Renal pelvis (tissue), 4 donors: ENCODE results near the gene SMG1. TPM values are rescaled to one million over a fixed set of nuclear protein-coding genes. Genes with fewer than 3 reads are reported as not detected.
"Not testable (repeated sequence)": the region's sequence is repeated elsewhere in the genome, so short reads cannot be mapped to it uniquely, and the experiment has no call there.

Experiments used
- DNase-seq: peaks from one replicate; pipeline ENCODE4 v3.0.0-alpha.2; 2013
- polyA plus RNA-seq, 3 donors: library from polyadenylated mRNA; unstranded; fragments of 120-200 nt; gene quantifications; one replicate each; pipeline ENCODE4 v1.2.1, GENCODE V29; 2013; ENCODE audit not compliant: insufficient read length in 3 of 3

The SMG1 gene
- polyA plus RNA-seq, 3 donors, result 46.2 to 86.2 (median 75.4) TPM

DNA sequence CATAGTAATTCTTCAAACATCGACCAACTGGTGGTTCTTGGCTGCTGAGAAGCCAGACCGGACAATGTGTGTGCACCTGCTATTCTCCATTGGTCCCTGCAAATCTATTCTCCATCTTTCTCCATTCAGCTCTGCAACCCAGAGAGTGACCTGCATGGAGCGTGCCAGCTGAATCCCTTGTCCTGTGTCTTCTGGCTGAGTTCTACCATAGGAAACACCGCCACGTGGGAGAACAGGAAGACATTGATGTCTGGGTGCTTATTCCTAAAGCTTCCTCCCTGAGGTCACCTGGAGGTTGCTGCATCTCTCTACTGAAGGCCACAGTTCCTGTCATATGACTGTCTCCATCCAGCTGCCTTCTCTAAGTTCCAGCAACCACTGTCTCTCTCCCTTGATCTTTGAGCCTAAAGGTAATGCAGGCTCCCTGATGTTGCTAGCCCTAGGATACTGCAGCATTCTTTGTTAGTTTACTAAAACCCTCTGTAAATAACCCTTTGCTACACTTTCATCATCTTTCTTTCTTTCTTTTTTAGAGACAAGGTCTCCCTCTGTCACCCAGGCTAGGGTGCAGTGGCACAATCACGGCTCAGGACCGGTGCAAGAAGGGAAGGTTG, 10.6 kb upstream of the SMG1 start:
- DNase-seq, result no peak

- no peak for DNase-seq
Measured at GRCh38 chr16:18933501-18933900, 7.3 kb upstream of the SMG1 start.

DNA sequence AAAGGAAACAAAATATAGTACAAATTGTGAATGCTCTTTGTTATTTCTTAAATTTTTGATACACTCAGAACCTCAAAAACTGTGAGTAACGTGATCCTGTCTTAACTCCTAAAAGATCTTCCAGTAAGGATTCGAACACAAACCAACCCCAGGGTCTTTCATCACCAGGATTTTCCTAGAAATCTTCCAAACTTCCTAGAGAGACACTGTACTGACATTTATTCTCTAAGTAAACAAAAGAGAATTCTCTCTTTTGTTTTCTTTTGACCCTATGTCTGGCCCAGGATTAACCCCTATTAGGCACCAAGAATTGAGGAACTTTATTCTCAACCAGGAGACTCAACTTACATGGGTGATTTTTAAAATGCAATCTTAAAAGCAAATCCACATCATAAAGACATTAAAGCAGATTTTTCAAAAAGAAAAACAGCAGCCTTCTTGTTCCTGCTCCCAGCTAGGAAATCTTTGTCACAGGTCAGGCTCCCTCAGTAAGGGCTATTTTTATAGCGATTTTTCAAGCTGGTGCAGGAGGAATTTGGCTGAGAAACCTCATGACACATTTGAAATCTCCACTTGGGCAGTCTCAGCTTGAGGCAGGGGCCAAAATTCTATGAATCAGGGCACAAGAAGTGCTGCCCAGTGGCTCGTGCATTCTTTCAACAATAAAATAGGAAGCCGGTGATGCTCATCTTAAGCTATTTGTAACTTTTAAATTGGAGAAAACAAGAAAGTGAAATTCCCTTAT, 6.2 kb upstream of the SMG1 start:
- DNase-seq, result no peak

GRCh38 chr16:18931756-18932155, 5.5 kb upstream of the SMG1 start:
- DNase-seq, result no peak

GRCh38 chr16:18930095-18930494, 3.9 kb upstream of the SMG1 start:
- not testable (repeated sequence) for DNase-seq

GRCh38 chr16:18928073-18928472, 1.9 kb upstream of the SMG1 start:
- not testable (repeated sequence) for DNase-seq

- DNase-seq, result not testable (repeated sequence)
Measured at GRCh38 chr16:18925215-18925985, 808 bp downstream of the SMG1 start.

GRCh38 chr16:18923935-18924334, 2.3 kb downstream of the SMG1 start:
- not testable (repeated sequence) for DNase-seq

DNA sequence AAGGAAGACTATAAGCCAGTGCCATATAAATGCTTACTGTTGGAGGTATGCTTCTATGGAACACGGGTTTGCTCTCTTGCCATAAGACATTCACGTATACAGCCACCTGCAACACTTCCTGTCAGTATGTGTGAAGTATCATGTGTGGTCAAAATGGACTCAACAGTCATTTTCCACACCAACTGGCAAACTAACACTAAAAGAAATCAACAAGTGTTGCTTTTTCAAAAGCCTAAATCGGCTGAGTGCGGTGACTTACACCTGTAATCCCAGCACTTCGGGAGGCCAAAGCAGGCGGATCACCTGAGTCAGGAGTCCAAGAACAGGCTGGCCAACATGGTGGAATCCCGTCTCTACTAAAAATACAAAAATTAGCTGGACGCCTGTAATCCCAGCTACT, 3.1 kb downstream of the SMG1 start:
- not testable (repeated sequence) for DNase-seq

GRCh38 chr16:18909585-18909984, 16.6 kb downstream of the SMG1 start:
- not testable (repeated sequence) for DNase-seq

DNA sequence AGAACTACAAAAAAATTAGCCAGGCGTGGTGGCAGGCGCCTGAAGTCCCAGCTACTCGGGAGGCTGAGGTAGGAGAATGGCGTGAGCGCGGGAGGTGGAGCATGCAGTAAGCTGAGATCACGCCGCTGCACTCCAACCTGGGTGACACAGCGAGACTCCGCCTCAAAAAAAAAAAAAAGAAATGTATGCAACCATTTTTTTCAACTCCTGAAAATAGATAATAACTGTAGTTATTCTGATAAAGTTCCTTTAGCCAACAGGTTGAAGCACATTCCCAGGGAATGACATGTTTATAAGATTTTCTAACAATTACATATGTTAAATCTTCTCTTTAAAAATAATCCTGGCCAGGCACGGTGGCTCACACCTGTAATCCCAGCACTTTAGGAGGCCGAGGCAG, 17.5 kb downstream of the SMG1 start:
- DNase-seq, result not testable (repeated sequence)

DNA sequence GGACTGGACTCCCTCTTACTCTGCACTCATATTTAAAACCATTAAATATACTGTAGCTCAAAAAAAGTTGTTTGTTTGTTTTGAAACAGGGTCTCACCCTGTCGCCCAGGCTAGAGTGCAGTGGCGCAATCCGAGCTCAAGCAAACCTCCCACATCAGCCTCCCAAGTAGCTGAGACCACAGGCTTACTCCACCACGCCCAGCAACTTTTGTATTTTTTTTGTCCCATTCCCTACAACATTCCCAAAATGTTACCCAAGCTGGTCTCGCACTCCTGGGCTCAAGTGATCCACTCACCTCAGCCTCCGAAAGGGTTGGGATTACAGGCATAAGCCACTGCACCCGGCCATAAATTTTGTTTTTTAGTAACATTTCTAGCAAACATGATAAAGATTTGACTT, 23.4 kb downstream of the SMG1 start:
- not testable (repeated sequence) for DNase-seq

DNA sequence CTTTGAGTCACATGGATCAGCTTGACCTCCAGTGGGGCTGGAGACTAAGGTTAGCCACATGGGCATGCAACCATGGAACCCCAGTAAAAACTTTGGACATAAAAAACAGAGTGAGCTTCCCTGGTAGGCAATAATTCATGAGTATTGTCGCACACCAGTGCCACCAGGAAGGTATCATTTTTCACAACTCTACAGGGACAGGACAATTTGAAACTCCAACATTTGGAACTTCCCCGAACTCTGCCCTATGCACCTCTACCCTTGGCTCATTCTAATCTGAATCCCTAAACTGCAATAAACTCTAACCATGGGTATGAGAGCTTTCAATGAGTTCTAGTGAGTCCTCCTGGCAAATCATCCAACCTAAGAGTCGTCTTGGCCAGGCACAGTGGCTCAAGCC, 24.2 kb downstream of the SMG1 start:
- DNase-seq, result not testable (repeated sequence)

GRCh38 chr16:18901194-18901593, 25.0 kb downstream of the SMG1 start:
- DNase-seq, result not testable (repeated sequence)

- not testable (repeated sequence) for DNase-seq
Measured at GRCh38 chr16:18884456-18884855, 41.8 kb downstream of the SMG1 start.

GRCh38 chr16:18877734-18878133, 48.5 kb downstream of the SMG1 start:
- not testable (repeated sequence) for DNase-seq

- DNase-seq, result not testable (repeated sequence)
Measured at GRCh38 chr16:18877259-18877658, 48.9 kb downstream of the SMG1 start.

DNA sequence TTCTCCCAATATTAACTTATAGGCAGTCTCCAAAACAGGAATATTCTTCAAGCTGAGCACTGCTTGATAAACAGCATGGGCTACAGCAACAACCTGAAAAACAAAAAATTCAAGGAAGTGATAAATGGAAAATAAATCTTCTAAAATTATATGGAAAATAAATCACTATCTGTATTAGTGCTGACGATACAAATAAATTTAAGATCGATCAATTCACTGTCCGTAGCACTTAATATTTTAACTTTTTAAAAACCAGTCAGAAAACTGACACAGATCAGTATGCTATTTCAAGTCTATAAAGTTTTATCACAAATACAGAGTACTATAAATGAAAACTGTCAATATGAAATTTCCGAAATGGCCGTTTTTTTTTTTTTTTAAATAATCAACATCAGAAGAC, 49.9 kb downstream of the SMG1 start:
- DNase-seq, result not testable (repeated sequence)

- DNase-seq, result not testable (repeated sequence)
Measured at GRCh38 chr16:18869043-18869771, 57.0 kb downstream of the SMG1 start.

GRCh38 chr16:18866277-18866823, 59.9 kb downstream of the SMG1 start:
- DNase-seq, result peak; percentile 28

DNA sequence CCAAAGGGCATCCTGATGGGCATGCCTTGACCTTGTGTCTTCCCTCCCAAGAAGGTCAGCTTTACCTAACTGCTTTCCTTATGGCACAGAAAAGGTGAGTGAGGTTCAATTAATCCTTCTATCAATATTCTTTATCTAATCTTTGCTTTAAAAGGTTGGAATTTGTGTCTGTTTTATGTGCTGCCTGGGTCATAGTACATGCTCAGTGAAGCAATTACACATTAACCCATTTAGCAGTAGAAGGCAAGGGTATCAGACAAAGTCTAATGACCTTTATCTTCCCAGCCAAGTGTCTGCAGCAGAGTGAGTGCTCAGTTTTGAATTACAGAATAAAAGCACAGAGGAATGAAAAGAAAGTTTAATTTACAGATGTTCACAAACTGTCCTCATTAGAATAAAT, 63.3 kb downstream of the SMG1 start:
- DNase-seq, result not testable (repeated sequence)

DNA sequence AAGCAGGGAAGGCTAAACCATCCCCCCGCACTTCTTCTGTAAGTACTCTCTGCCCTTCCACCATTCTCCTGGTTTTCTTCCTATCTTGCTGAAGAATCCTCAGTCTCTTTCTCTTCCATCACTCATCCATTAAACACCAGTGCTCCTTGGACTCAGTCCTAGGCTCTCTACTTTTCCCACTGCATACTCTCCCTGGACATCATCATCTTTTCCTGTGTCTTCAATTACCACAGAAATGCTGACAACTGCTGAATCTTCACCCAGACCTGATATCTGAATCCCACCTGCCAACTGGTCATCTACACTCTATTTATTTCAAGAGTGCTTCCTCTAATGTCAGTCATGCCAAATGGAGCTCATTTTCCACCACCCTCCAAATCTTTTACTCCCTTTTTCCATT, 71.0 kb downstream of the SMG1 start:
- DNase-seq, result no peak
